Measurements from ENCODE around the gene CLCF1.

DNA sequence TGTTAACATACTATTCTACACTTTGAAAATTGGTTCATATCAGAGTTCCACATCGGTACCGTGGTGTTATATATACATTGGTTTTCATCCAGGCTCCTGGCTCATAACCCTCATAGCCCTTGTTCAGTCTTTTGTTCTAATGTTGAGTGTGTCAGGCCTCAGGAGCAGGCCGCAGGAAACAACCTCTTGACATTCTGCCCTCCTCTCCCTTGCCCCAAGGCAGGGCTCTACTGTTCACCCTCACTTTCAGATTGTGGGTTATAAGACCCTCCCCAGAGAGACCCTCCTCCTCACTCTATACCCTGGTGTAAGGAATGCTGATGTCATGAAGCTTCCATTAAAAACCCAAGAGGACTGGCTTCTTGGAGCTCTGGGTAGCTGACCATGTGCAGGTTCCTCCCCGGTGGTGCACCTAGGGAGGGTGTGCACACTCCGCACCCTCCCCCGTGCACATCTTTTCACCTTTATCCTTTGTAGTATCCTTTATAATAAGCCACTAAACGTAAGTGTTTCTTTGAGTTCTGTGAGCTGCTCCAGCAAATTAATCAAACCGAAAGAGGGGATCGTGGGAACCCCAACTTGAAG lies 58.0 kb downstream of the CLCF1 start:
- TF ChIP-seq POLR2A (IDR thresholded peaks at IDR 0.05; ENCODE audit: low read depth, low read length): no peak
- TF ChIP-seq, protein P1, sequence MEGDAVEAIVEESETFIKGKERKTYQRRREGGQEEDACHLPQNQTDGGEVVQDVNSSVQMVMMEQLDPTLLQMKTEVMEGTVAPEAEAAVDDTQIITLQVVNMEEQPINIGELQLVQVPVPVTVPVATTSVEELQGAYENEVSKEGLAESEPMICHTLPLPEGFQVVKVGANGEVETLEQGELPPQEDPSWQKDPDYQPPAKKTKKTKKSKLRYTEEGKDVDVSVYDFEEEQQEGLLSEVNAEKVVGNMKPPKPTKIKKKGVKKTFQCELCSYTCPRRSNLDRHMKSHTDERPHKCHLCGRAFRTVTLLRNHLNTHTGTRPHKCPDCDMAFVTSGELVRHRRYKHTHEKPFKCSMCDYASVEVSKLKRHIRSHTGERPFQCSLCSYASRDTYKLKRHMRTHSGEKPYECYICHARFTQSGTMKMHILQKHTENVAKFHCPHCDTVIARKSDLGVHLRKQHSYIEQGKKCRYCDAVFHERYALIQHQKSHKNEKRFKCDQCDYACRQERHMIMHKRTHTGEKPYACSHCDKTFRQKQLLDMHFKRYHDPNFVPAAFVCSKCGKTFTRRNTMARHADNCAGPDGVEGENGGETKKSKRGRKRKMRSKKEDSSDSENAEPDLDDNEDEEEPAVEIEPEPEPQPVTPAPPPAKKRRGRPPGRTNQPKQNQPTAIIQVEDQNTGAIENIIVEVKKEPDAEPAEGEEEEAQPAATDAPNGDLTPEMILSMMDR (IDR thresholded peaks at IDR 0.05; ENCODE audit: extremely low read depth in 1 of 2, insufficient read depth in 1 of 2, low read depth in 1 of 2, low read length in 2 of 2): no peak

All from endothelial cell of umbilical vein (primary cell).